ENCODE data around the gene UBR1. TPM values are rescaled to one million over a fixed set of nuclear protein-coding genes. Genes with fewer than 3 reads are reported as not detected.

UBR1 gene
- total RNA-seq, 1 experiment from 2014 or later, result 17.9 TPM

GRCh38 chr15:42921342-42921731 lies 184.5 kb downstream of the UBR1 start:
- Histone ChIP-seq H4K20me1 (ENCODE audit: insufficient read depth) (no peaks in the 10 kb centered on the region), H3K4me3 (replicated peaks in 1 of 2; ENCODE audit: low read depth in 1 of 2, low read length in 2 of 2) (peak overlapping the region; percentile 2 to 75; a peak in 2 of 4 replicates), H3K9ac (ENCODE audit: low read length) (no peak overlapping the region), H3K27ac (ENCODE audit: low read depth, low read length) (no peak overlapping the region), H3K36me3 (ENCODE audit: control insufficient read depth in 1 of 2, insufficient read depth in 2 of 2, low read length in 2 of 2) (no peaks in the 10 kb centered on the region), H3K9me2 (ENCODE audit: insufficient read depth) (no peaks in the 10 kb centered on the region), H3K79me2 (ENCODE audit: insufficient read depth, low read length) (no peaks in the 10 kb centered on the region), H3K4me1 (ENCODE audit: control insufficient read depth in 1 of 2, insufficient read depth in 2 of 2, low read length in 2 of 2) (peaks cover 5 to 15% of the 10 kb centered on the region in 2 experiments), H3K27me3 (ENCODE audit: insufficient read depth, low read length) (no peaks in the 10 kb centered on the region), H3K4me2 (ENCODE audit: low read length) (peak overlapping the region; percentile 97), H3K9me3 (ENCODE audit: control insufficient read depth in 1 of 2, insufficient read depth in 1 of 2, low read depth in 1 of 2, low read length in 2 of 2) (no peaks in the 10 kb centered on the region), H2AFZ (ENCODE audit: low read depth, low read length, poor library complexity, severe bottlenecking) (peak overlapping the region; percentile 68)
- CTCF ChIA-PET, result no interaction called here
- no TSS peak for BruUV-seq (replicated peaks)
- POLR2A ChIA-PET, result no interaction called here
- DNase-seq (ENCODE audit: low read depth, low spot score) (no peak), ATAC-seq (no peak)
- intact Hi-C loops (cut with micrococcal nuclease), result loop anchor here (10.0 kb wide), 1 partner anchor 363 kb away; no protein-coding TSS in a partner anchor
- no peak for TF ChIP-seq RAD21 (IDR thresholded peaks at IDR 0.05; ENCODE audit: low read depth)
- no peak for TF ChIP-seq CBX3 (IDR thresholded peaks at IDR 0.05; ENCODE audit: low read depth)
- TF ChIP-seq ZNF274 (IDR thresholded peaks at IDR 0.05; ENCODE audit: low read depth, low read length), result no peak
- no peak for TF ChIP-seq POLR2A (IDR thresholded peaks at IDR 0.05; ENCODE audit: borderline replicate concordance, extremely low read depth, insufficient read depth, insufficient read length)
- TF ChIP-seq SP1 (IDR thresholded peaks at IDR 0.05; ENCODE audit: low read depth), result no peak
- TF ChIP-seq, protein P1, sequence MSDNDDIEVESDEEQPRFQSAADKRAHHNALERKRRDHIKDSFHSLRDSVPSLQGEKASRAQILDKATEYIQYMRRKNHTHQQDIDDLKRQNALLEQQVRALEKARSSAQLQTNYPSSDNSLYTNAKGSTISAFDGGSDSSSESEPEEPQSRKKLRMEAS (IDR thresholded peaks at IDR 0.05), result no peak
- TF ChIP-seq, protein P2, sequence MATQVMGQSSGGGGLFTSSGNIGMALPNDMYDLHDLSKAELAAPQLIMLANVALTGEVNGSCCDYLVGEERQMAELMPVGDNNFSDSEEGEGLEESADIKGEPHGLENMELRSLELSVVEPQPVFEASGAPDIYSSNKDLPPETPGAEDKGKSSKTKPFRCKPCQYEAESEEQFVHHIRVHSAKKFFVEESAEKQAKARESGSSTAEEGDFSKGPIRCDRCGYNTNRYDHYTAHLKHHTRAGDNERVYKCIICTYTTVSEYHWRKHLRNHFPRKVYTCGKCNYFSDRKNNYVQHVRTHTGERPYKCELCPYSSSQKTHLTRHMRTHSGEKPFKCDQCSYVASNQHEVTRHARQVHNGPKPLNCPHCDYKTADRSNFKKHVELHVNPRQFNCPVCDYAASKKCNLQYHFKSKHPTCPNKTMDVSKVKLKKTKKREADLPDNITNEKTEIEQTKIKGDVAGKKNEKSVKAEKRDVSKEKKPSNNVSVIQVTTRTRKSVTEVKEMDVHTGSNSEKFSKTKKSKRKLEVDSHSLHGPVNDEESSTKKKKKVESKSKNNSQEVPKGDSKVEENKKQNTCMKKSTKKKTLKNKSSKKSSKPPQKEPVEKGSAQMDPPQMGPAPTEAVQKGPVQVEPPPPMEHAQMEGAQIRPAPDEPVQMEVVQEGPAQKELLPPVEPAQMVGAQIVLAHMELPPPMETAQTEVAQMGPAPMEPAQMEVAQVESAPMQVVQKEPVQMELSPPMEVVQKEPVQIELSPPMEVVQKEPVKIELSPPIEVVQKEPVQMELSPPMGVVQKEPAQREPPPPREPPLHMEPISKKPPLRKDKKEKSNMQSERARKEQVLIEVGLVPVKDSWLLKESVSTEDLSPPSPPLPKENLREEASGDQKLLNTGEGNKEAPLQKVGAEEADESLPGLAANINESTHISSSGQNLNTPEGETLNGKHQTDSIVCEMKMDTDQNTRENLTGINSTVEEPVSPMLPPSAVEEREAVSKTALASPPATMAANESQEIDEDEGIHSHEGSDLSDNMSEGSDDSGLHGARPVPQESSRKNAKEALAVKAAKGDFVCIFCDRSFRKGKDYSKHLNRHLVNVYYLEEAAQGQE (IDR thresholded peaks at IDR 0.05; ENCODE audit: low read depth), result no peak
- no peak for TF ChIP-seq EGR1 (IDR thresholded peaks at IDR 0.05; ENCODE audit: low read depth)
- TF ChIP-seq ZFX (IDR thresholded peaks at IDR 0.05), result no peak
- no peak for TF ChIP-seq SRF (IDR thresholded peaks at IDR 0.05; ENCODE audit: low read depth)
- no peak for TF ChIP-seq EZH2 (IDR thresholded peaks at IDR 0.05)
- no peak for TF ChIP-seq JUND (IDR thresholded peaks at IDR 0.05)
- no peak for TF ChIP-seq SIN3A (IDR thresholded peaks at IDR 0.05; ENCODE audit: low read depth)
- TF ChIP-seq ATF3 (IDR thresholded peaks at IDR 0.05), result no peak
- no peak for TF ChIP-seq ELF1 (IDR thresholded peaks at IDR 0.05; ENCODE audit: borderline replicate concordance, low read depth)
- TF ChIP-seq YY1 (IDR thresholded peaks at IDR 0.05; ENCODE audit: extremely low read depth, insufficient replicate concordance, low read depth, low read length), result no peak
- RAD21 ChIA-PET (ENCODE audit: low non-redundant PET in 1 of 2, low total read pairs in 2 of 2, uncharacterized antibody in 2 of 2, unreplicated experiment in 2 of 2), result no interaction called here

Data from HCT116 (cell line).